ENCODE measurements around the gene GDAP1L1.
"Not testable (repeated sequence)": the region's sequence is repeated elsewhere in the genome, so short reads cannot be mapped to it uniquely, and the experiment has no call there.

The GDAP1L1 gene

DNA sequence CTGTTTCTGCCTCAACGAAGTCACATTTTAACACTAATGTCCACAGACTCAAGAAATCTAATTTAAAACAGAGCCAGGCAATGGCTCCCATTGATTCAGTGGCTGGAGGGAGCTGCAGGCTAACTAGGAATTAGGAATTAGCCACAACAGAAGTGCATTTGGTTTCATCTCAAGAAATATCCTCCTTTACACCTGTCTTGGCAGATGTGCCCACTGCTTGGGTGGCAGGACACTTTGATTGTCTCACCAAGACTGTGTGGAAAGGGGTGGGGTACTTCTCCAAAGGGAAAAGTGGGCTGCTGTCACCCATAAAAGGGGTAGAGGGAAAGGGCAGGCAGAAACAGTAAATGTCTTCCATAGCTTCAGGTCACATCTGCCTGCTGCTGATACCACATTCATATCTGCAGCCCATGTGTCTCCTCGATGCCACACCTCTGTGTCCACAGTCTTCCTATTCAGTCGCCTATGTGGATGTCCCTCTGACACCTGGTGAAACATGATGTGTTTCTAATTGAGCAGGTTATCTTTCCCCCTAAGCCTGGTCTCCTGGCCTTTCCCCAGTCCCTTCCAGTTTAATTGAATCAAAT, 25.6 kb upstream of the GDAP1L1 start:
- DNase-seq: no peak

DNA sequence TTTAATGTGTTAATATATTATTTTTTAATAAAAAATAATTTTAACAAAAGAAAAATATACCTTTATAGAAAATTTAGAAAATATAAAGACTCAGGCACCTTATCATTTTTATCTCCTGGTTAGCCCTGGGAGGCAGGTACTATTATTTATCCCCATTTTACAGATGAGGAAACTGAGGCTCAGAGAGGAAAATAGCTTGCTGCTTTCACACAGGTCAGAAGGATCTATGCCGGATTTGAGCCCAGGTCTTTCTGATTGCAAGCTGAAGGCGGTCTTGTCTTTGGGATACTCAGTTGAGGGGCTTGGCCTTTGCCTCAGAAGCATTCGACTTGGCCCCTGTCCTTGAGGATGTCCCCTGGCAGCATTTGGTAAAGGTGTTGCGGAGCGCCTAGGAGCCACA, 25.1 kb upstream of the GDAP1L1 start:
- no peak for DNase-seq

DNA sequence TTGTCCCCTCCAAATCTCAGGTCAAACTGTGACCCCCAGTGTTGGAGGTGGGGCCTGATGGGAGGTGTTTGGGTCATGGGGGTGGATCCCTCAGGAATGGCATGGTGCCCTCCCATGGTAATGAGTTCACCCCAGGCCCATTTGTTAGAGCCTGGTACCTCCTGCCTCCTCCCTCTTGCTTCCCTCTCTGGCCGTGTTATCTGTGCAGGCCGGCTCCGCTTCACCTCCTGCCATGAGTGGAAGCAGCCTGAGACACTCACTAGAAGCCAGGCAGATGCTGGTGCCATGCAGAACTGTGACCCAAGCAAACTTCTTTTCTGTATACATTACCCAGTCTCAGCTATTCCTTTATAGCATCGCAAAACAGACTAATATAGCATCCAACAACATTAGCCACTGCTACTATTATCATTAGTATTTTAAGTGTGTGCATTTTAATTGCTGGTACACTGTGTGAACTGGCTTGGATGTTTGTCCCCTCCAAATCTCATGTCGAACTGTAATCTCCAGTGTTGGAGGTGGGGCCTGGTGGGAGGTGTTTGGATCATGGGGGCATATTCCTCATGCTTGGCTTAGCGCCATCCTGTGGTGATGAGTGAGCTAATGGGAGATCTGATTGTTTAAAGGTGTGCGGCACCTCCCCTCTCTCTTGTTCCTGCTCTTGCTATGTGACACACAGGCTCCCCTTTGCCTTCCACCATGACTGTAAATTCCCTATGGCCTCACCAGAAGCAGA, 24.3 kb upstream of the GDAP1L1 start:
- DNase-seq: no peak

DNA sequence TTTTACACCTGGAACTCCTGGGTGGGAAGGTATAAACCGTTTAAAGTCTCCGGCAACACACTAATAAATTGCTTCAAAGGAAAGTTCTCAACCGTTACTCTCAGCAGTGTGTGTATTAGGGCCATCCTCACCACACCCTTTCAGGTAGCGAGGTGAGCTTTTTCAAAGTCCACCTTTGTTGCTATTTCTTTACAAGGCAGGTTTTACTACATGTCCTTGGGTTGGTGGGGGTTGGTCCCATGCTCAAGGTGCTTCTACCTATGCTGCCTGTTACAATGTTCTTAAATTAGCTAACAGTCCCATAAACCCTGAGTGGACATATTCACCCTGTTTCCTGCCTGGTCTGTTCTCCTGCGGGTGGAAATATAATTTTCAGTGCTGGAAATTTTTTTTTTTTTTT, 23.4 kb upstream of the GDAP1L1 start:
- no peak for DNase-seq

DNA sequence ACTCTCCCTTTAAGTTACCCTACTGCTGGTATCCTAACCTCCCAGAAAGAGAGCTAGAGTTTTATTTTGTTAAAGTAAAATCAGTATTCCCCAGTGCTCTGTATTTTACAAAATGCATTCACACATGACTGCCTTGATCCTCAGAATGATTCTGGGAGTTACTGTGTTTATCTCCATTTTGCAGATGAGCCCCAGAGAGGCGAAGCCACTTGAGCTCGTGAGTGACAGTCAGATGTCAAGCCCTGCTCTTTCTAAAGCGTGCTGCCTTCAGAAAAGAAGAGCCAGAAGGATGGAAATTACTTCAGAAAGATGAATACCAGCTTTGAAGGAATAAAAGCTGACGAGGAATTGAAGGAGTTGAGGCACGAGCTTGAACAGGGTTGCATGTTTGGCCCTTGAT, 22.5 kb upstream of the GDAP1L1 start:
- no peak for DNase-seq

DNA sequence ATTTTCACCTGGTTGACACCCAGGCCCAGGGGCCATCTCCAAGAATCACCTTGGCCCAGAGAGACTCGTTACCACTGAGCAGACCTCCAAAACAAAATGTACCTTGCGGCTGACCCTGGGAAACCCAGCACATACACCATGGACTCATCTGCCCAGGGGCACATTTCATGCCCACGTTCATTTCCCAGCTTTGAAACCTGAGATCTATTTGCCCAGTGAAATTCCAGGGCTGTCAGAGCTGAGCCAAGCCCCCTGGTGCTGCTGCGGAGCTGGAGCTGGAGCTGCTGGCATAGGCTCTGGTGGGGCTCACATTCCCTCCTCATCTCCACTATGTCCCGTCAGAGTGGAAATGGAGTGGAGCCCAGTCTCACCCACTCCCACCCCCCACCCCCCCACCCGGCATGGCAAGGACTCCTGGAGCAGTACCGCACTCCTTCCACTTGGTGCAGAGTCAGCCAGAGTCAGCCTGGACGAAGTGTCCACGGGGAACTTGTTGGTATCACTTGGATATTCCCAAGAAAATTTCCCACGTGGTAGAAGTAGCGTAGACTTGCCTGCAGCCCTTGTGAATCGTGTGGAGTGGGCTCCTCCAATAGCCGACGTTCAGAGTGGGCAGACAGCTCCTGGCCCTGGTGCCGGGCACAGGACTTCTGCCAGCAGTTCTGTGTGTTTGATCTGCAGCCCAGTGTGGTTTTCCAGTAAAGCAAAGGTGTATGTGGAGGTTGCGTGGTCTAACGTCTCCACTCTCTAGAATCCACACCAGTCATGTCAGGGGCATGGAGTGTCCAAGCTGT, 18.4 kb upstream of the GDAP1L1 start:
- DNase-seq: no peak

DNA sequence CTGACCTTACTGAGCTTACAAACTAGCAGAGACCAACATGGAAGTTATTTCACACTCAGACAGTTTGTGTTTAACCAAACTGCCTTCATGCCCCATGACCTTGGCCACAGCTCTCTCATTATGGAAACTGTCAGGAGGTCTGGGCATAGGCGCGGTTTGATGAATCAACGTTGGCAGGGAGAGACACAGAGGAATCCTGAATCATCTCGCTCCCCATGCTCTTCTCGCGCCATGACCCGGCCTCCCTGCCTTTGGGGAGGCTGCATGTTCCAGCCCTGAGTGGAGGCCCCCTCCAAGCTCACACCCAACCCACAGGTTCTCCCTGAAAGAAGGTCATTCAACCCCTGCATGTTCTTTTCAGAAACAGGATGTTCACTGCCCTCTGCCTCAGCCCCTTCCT, 15.9 kb upstream of the GDAP1L1 start:
- no peak for DNase-seq

DNA sequence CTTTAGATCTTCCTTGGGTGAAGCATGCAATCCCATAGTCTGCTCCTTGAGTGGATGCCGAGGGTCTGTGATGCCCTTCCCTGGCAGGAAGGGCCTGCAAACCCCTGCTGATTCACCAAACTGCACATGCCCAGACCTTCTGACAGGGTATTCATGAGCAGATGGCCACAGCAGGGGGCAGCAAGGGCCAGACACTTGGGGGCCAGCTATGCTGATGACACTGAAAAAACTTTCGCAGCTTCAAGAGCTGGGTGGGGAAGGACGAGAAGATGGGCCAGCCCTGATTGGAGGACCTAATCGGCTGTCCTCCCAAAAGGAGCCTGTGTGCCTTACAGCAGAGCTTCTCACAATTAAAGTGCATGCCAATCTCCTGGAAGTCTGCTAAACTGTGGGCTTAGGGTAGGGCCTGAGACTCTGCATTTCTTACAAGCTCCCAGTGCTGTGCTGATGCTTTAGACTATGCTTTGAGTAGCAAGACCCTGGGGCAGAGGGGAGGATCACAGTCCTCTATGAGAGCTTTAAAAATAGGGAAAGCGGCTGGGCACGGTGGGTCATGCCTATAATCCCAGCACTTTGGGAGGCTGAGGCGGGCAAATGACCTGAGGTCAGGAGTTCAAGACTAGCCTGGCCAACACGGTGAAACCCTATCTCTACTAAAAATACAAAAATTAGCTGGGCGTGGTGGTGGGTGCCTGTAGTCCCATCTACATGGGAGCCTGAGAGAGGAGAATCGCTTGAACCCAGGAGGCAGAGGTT, 15.2 kb upstream of the GDAP1L1 start:
- no peak for DNase-seq

DNA sequence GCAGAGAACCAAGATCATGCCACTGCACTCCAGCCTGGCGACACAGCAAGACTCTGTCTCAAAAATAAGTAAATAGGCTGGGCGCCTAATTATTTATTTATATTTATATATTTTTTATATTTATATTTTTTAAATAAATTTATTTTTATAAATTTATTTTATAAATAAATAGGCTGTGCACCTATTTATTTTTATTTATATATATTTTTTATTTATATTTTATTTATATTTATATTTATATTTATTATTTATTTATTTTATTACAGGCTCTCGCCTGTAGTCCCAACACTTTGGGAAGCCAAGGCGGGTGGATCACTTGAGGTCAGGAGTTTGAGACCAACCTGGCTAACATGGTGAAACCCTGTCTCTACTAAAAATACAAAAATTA, 14.6 kb upstream of the GDAP1L1 start:
- not testable (repeated sequence) for DNase-seq

DNA sequence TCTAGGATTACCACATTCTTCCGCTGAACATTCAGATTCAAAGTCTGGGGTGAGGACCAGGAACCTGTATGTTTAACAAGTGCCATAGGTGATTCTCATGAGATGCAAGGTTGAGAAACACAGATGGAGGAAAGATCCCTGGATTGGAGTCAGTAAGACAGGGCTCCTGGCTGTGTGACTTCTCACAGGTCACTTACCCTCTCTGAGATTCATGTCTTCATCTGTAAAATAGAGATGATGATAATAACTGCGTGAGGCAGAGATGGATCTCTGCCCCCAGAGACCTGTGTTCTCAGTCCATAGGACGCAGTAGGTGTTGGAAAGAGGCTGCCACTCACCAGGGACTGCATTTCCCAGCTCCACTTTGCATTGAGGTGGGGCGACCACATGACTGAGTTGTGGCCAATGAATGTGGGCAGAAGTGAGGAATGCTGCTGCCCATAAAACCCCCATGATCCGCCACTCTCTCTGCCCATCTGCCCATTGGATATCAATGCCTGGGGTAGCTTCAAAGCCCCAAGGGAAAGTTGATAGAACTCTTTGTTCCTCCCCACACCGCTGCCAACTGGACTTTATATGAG, 13.6 kb upstream of the GDAP1L1 start:
- DNase-seq: no peak

DNA sequence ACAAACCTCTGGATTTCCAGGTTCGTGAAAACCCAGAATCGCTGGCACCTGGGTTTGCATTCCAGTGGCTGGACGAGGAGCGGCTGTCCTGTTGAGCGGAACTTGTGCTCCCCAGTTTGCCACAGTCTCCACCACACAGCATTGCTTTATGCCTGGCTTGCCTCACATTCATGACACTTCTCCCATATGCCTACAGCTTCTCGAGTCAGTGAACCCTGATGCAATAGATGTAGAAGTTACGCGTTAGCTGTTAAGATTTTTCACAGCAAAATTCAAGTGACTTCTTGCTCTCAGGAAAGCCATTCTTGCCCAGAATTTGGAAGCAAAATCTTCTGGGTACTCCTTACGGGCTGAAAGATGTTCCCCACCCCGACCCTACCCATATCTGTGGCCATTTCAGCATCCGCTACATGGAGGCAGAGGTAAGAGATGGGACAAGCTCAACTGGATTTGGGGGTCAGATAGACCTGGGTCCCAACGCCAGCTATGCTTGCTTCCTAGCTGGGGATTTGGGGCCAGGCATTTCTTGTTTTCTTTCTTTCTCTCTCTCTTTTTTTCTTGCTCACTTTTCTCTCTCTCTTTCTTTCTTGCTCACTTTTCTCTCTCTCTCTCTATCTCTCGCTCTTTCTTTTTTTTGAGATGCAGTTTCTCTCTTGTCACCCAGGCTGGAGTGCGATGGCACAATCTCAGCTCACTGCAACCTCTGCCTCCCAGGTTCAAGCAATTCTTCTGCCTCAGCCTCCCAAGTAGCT, 12.4 kb upstream of the GDAP1L1 start:
- DNase-seq: no peak

DNA sequence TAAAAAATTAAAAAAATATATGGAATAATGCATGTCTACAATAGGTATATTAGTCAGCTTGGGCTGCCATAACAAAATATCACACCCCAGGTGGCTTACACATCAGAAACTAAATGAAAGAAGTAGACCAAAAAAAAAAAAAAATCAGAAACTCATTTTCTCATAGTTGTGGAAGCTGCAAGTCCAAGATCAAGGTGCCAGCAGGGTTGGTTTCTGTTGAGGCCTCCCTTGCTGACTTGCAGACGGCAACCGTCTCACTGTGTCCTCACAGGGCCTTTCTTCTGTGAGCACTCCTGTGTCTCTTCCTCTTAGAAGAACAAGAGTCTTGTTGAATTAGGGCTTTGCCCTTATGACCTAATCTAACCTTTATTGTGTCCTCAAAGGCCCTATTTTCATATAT, 11.4 kb upstream of the GDAP1L1 start:
- DNase-seq: no peak

DNA sequence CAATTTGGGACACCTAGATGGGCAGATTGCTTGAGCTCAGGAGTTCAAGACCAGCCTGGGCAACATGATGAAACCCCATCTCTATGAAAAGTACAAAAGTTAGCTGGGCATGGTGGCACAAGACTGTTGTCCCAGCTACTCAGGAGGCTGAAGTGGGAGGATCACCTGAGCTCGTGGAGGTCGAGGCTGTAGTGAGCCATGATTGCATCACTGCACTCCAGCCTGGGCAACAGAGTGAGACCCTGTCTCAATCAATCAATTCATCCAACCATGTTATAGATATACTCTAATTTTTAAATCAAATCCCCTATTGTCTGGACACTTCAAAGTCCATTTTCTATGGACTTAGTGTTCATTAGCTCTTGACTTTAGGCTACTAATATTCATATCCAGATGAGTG, 10.3 kb upstream of the GDAP1L1 start:
- DNase-seq: not testable (repeated sequence)

DNA sequence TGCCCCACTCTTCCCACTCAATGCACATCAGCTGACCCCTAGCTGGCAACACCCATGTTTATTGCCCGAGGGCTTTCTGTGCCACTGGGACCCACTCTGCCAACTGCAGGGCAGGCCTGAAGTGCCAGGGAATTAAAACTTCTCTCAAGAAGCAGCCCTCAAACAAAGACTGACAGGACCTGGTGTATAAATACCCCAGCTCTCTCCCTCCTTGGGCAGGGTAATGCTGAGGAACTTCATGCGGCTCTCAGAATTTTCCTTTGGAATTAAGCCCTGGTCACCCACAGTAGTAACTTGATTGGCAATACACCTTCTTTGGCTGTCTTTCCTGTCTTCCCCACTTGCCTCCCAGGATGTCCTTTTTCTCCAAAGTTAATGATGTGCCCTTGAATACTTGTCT, 5.3 kb upstream of the GDAP1L1 start:
- no peak for DNase-seq

DNA sequence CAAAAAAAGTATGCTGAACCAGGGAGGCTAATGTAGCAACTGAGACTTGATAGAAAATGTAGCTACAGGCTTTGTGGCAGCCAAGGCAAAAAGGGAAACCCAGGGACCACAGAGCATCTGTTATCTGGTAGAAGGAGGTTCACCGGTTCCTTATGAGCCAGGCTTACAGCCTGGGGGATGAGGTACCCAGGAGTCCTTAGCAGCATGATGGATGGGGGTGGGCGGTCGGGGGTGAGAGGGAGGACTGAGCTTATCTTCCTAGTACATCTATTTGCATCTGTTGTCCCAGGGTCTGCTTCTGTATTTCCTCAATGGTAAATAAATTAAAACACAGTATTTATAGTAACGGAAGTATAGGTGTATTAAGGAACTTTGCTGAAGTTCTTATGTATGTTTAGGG, 1.1 kb upstream of the GDAP1L1 start:
- DNase-seq: no peak

DNA sequence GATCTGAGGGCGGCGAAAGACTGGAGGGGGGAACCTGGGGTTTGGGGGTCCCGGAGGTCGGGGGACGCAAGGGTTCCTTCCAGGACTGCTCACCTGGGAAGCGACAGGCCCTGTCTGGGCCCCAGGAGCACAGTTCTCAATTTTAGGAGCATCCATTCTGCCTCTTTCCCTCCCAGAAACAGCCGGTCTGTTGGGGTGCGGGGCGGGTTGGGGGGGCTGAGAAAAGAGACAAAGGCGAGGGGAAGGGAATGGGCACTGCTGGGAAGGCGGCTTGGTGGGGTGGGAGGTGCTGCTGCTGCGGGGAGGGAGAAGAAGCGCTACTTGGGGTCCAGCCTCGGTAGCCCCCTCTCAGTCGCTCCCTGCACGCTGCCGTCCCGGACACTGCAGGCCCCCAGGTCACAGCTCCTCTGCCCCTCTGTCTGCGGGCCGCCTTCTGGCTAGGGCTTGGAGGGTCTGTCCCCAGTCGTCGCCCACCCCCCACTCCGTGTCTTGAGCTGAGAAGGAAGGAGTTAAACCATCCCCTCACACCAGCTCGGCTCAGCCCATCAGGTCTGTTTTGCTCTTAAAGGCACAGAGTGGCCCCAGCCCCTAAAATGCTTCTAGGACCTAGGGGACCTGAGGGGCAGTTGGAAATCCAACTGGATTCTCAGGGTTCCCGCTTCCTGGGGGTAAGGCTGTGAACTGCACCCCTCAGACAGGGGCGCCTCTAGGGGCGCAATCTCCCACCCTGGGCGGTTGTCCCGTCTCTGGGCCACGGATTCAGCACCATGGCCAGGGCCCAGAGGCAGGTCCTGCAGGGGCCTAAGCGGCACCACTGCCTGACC, 690 bp downstream of the GDAP1L1 start:
- peak; percentile 29 for DNase-seq

DNA sequence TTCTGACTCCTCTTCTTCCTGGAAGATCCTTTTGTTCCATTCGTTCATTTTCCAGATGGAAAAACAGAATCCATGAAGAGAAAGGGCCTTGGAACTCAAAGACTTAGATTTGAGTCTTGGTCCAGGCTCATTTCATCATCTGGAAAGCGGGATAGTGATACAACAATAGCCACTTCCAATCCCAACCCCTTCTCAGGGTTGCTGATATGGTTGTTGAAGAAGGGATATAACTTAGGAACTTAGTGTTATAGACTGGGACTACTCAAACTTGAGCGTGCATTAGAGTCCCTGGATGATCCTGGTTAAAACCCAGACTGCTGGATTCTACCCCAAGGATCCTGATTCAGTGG, 1.3 kb downstream of the GDAP1L1 start:
- DNase-seq: no peak

DNA sequence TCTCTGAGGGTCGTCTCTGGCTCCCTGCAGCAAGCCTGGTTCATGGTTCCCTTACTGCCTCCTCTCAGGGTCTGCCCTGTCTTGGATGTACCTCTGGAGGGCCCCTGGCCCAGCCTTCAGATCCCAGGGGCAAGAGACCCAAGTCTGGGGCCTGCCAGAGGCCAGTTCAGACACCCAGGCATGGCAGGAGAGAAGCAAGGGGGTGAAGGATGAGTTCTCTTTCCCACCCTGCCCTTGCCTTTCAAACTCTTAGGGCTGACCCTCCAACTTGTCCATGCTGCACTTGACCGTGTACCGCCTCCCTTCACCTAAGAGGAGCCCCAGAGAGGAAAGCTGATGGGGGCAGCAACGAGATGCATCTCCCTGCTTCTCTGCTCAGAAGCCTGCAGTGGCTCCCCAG, 4.2 kb downstream of the GDAP1L1 start:
- DNase-seq: no peak

DNA sequence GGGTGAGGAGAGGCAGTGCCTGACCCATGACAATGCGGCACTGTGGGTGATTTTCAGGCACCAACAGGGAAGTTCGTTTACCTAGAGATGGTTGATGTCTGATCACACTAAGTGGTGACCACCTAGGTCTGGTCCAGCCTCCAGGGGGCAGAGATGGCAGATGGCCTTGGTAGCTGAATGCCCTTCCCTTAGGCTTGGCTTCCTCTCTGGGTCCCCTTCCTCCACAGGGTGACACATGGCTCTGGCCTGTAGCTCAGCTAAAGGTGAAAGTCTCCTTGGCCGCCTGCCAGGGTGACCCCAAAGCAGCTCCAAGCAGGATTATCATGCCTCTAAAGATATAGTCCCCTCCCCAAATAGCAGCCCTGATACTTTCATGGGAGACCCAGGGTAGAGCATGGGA, 6.4 kb downstream of the GDAP1L1 start:
- no peak for DNase-seq

DNA sequence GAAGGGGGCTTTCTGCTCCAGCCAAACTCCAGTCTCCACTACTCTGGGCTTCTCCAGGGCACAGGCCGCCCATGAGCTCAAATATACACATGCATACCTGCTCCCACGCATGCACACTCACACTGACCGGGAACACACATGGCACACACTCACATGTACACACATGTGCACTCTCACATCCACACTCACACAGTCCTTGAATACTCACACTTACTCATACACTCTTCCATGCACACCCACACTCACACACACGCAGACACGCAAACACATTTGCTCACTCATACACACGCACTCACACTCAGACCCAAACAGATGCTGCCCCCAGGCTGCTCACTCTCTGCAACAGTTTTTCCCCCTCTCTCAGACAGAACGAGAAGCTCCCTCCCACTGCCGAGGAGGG, 7.0 kb downstream of the GDAP1L1 start:
- no peak for DNase-seq

DNA sequence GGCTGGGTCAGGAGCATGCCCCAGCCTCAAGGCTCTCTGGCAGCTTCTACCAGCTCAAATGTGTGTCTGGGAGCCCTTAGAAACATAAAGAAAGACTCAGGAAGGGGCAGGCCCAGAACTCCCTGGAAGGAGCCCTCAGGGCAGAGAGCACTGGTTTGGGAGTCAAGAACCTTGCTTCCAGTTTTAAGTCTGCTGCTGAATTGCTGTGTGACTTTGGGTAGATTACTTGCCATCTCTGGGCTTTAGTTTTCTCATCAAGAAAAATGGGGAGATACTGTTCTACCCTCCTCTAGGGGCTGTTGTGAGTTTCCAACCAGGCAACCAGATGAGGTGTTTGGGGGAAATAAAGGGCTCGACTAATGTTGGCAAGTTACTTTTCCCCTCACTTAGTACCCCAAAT, 8.8 kb downstream of the GDAP1L1 start:
- DNase-seq: no peak

DNA sequence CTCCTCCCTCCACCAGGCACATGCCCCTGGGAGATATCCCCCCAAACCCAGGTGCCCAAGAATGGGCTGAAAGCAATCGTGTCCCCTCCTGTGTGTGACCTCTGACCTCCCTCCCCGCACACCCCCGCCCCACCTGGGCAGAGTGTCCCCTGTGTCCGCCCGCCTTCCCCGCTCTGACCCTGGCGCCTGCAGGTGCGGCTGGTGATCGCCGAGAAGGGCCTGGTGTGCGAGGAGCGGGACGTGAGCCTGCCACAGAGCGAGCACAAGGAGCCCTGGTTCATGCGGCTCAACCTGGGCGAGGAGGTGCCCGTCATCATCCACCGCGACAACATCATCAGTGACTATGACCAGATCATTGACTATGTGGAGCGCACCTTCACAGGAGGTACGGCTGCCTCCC, 9.9 kb downstream of the GDAP1L1 start:
- DNase-seq: no peak
